HL-60 (cell line): ENCODE data around the gene NDFIP1.

Experiments used
- CTCF ChIP-seq: IDR thresholded peaks from one replicate; pipeline ENCODE4 v1.5.1; 2011; ENCODE audit warnings: low read length, control low read depth, inconsistent platforms; ENCODE audit not compliant: insufficient read depth
- POLR2AphosphoS5 ChIP-seq: IDR thresholded peaks from 2 replicates; pipeline ENCODE4 v1.6.1; 2012; ENCODE audit warnings: low read depth
- REST ChIP-seq: IDR thresholded peaks from 2 replicates; pipeline ENCODE4 v1.6.1; 2012; ENCODE audit warnings: low read depth; ENCODE audit not compliant: insufficient replicate concordance

DNA sequence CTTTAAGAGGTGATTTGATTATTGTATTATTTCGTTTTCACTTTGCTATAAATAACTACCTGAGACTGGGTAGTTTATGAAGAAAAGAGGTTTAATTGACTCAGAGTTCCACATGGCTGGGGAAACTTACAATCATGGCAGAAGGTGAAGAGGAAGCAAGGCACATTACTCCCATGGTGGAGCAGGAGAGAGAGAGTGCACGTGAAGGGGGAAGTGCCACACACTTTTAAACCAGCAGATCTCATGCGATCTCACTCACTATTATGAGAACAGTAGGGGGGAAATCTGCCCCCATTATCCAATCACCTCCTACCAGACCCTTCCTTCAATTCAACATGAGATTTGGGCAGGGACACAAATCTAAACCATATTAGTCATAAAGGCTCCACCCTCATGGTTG, 36.1 kb upstream of the NDFIP1 start:
- TF ChIP-seq CTCF: no peak
- TF ChIP-seq REST: no peak
- no peak for TF ChIP-seq POLR2AphosphoS5
